GM12864 (cell line): ENCODE data around the gene FSTL3.

Source experiments
- DNase-seq: peaks from one replicate; pipeline ENCODE4 v3.0.0-alpha.2; 2011; ENCODE audit warnings: low read depth
- H3K4me3 ChIP-seq: 2 replicates; pipeline ENCODE4 v1.5.1; 2011; ENCODE audit warnings: mild to moderate bottlenecking, low read depth, low read length, control low read depth
- CTCF ChIP-seq: IDR thresholded peaks from 2 replicates; pipeline ENCODE4 v1.5.1; 2011; ENCODE audit warnings: low read depth, mild to moderate bottlenecking, moderate library complexity, low read length, control low read depth, inconsistent platforms; ENCODE audit errors: missing control alignments

The FSTL3 gene

GRCh38 chr19:651991-652390, 24.2 kb upstream of the FSTL3 start:
- no peak for TF ChIP-seq CTCF
- no peak for DNase-seq
- H3K4me3 ChIP-seq: no peak overlapping the region

- DNase-seq: no peak
- TF ChIP-seq CTCF: no peak
- H3K4me3 ChIP-seq: no peak overlapping the region
Measured at GRCh38 chr19:652467-653389, 23.5 kb upstream of the FSTL3 start.

- no peak overlapping the region for H3K4me3 ChIP-seq
- DNase-seq: no peak
- TF ChIP-seq CTCF: no peak
Measured at GRCh38 chr19:653425-653824, 22.8 kb upstream of the FSTL3 start.

GRCh38 chr19:655691-656090, 20.5 kb upstream of the FSTL3 start:
- H3K4me3 ChIP-seq: no peak overlapping the region
- DNase-seq: no peak
- no peak for TF ChIP-seq CTCF

GRCh38 chr19:656751-657559, 19.2 kb upstream of the FSTL3 start:
- no peak for DNase-seq
- H3K4me3 ChIP-seq: no peak overlapping the region
- TF ChIP-seq CTCF: no peak

GRCh38 chr19:657611-658010, 18.6 kb upstream of the FSTL3 start:
- no peak for TF ChIP-seq CTCF
- no peak for DNase-seq
- H3K4me3 ChIP-seq: no peak overlapping the region
